Measurements from ENCODE around the gene ZNF574.

ZNF574 gene

GRCh38 chr19:42042455-42043170 lies 33.4 kb upstream of the ZNF574 start:
- H3K79me2 ChIP-seq (ENCODE audit: insufficient read depth, low read length): no peaks in the 10 kb centered on the region
- no peak overlapping the region for H3K4me2 ChIP-seq (ENCODE audit: low read depth, low read length, poor library complexity, severe bottlenecking)

GRCh38 chr19:42045575-42045974 lies 30.4 kb upstream of the ZNF574 start:
- no peaks in the 10 kb centered on the region for H4K20me1 ChIP-seq (ENCODE audit: insufficient read depth, low read length, poor library complexity, severe bottlenecking)
- H3K9me3 ChIP-seq (ENCODE audit: insufficient read depth, low read depth, low read length): no peaks in the 10 kb centered on the region
- H3K9ac ChIP-seq (ENCODE audit: low read depth, low read length, poor library complexity, severe bottlenecking): no peak overlapping the region
- H3K4me3 ChIP-seq (ENCODE audit: low read length, poor library complexity, severe bottlenecking): no peak overlapping the region
- H2AFZ ChIP-seq (ENCODE audit: low read length): no peak overlapping the region
- no peaks in the 10 kb centered on the region for H3K36me3 ChIP-seq (ENCODE audit: insufficient read depth, low read length)
- H3K9me2 ChIP-seq (replicated peaks; ENCODE audit: low read depth, low read length): no peaks in the 10 kb centered on the region
- no peaks in the 10 kb centered on the region for H3K27me3 ChIP-seq (ENCODE audit: insufficient read depth, low read length, poor library complexity, severe bottlenecking)
- no peak overlapping the region for H3K4me2 ChIP-seq (ENCODE audit: low read depth, low read length, poor library complexity, severe bottlenecking)
- H3K79me2 ChIP-seq (ENCODE audit: insufficient read depth, low read length): no peaks in the 10 kb centered on the region
- TF ChIP-seq EZH2phosphoT487 (IDR thresholded peaks at IDR 0.05; ENCODE audit: borderline replicate concordance) (no peak), CTCF (conservative IDR thresholded peaks at IDR 0.05; ENCODE audit: low read length) (no peak)
- H3F3A ChIP-seq (ENCODE audit: low read depth): no peaks in the 10 kb centered on the region
- H3K4me1 ChIP-seq (ENCODE audit: insufficient read depth, low read length, poor library complexity, severe bottlenecking): peaks cover 5% of the 10 kb centered on the region

More at GRCh38 chr19:42042455-42043170, 33.4 kb upstream of the ZNF574 start:
- Histone ChIP-seq H3K27me3 (ENCODE audit: insufficient read depth, low read length, poor library complexity, severe bottlenecking) (no peaks in the 10 kb centered on the region), H3K9ac (ENCODE audit: low read depth, low read length, poor library complexity, severe bottlenecking) (no peak overlapping the region), H4K20me1 (ENCODE audit: insufficient read depth, low read length, poor library complexity, severe bottlenecking) (no peaks in the 10 kb centered on the region), H3K9me2 (replicated peaks; ENCODE audit: low read depth, low read length) (no peaks in the 10 kb centered on the region), H3K4me3 (ENCODE audit: low read length, poor library complexity, severe bottlenecking) (no peak overlapping the region), H3K4me1 (ENCODE audit: insufficient read depth, low read length, poor library complexity, severe bottlenecking) (no peaks in the 10 kb centered on the region), H2AFZ (ENCODE audit: low read length) (no peak overlapping the region), H3F3A (ENCODE audit: low read depth) (no peaks in the 10 kb centered on the region), H3K9me3 (ENCODE audit: insufficient read depth, low read depth, low read length) (no peaks in the 10 kb centered on the region), H3K36me3 (ENCODE audit: insufficient read depth, low read length) (no peaks in the 10 kb centered on the region)
- TF ChIP-seq CTCF (conservative IDR thresholded peaks at IDR 0.05; ENCODE audit: low read length): no peak

DNA sequence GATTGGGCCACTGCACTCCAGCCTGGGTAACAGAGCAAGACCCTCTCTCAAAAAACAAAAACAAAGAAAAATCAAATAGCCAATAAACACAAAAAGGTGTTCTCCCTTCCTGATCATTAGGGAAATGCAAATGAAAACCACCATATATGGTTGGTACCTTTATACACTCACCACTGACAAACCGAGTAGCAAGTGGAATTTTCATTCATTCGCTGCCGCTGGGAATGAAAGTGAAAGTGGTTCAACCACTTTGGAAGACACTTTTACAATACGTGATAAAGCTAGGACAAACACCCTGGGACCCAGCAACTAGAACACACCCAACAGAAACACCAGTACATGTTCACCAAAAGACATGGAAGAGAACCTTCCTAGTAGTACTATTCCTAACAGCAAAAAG lies 27.0 kb upstream of the ZNF574 start:
- Histone ChIP-seq H3K9me2 (replicated peaks; ENCODE audit: low read depth, low read length) (no peaks in the 10 kb centered on the region), H3K9ac (ENCODE audit: low read depth, low read length, poor library complexity, severe bottlenecking) (peak overlapping the region; percentile 58), H3K36me3 (ENCODE audit: insufficient read depth, low read length) (no peaks in the 10 kb centered on the region), H3K79me2 (ENCODE audit: insufficient read depth, low read length) (no peaks in the 10 kb centered on the region), H3K4me1 (ENCODE audit: insufficient read depth, low read length, poor library complexity, severe bottlenecking) (peaks cover 5% of the 10 kb centered on the region), H3K9me3 (ENCODE audit: insufficient read depth, low read depth, low read length) (no peaks in the 10 kb centered on the region), H3K4me3 (ENCODE audit: low read length, poor library complexity, severe bottlenecking) (peak overlapping the region; percentile 71), H3K4me2 (ENCODE audit: low read depth, low read length, poor library complexity, severe bottlenecking) (peak overlapping the region; percentile 79), H3K27me3 (ENCODE audit: insufficient read depth, low read length, poor library complexity, severe bottlenecking) (no peaks in the 10 kb centered on the region), H2AFZ (ENCODE audit: low read length) (peak overlapping the region; percentile 99), H3F3A (ENCODE audit: low read depth) (no peaks in the 10 kb centered on the region), H4K20me1 (ENCODE audit: insufficient read depth, low read length, poor library complexity, severe bottlenecking) (no peaks in the 10 kb centered on the region)
- TF ChIP-seq EZH2phosphoT487 (IDR thresholded peaks at IDR 0.05; ENCODE audit: borderline replicate concordance) (no peak), CTCF (conservative IDR thresholded peaks at IDR 0.05; ENCODE audit: low read length) (no peak)

Data from Loucy (cell line).